HG03095 (cell line): Measurements from ENCODE around the gene IFT81.
"Not testable (repeated sequence)": the region's sequence is repeated elsewhere in the genome, so short reads cannot be mapped to it uniquely, and the experiment has no call there.

Source experiments
- ATAC-seq: cut with Tn5 transposase; IDR thresholded peaks from one replicate; pipeline ENCODE4 v1.9.1; 2021; ENCODE audit warnings: moderate library complexity; ENCODE audit not compliant: unreplicated experiment

IFT81 gene

GRCh38 chr12:110199339-110200123 lies 75.4 kb downstream of the IFT81 start:
- ATAC-seq: no peak

- ATAC-seq: no peak
These were observed 75.9 kb downstream of the IFT81 start for GRCh38 chr12:110200124-110200417.

GRCh38 chr12:110201995-110202394 lies 77.8 kb downstream of the IFT81 start:
- no peak for ATAC-seq

- no peak for ATAC-seq
These were observed 79.4 kb downstream of the IFT81 start for GRCh38 chr12:110203546-110203945.

GRCh38 chr12:110205931-110206330 lies 81.8 kb downstream of the IFT81 start:
- ATAC-seq: no peak

- ATAC-seq: not testable (repeated sequence)
These were observed 87.7 kb downstream of the IFT81 start for GRCh38 chr12:110211639-110212536.

- ATAC-seq: no peak
These were observed 94.0 kb downstream of the IFT81 start for GRCh38 chr12:110217996-110218674.

GRCh38 chr12:110222027-110222426 lies 97.9 kb downstream of the IFT81 start:
- ATAC-seq: no peak

GRCh38 chr12:110222433-110222832 lies 98.3 kb downstream of the IFT81 start:
- no peak for ATAC-seq

GRCh38 chr12:110223777-110224378 lies 99.7 kb downstream of the IFT81 start:
- ATAC-seq: no peak

- ATAC-seq: no peak
These were observed 100.5 kb downstream of the IFT81 start for GRCh38 chr12:110224379-110225304.

- ATAC-seq: no peak
These were observed 103.0 kb downstream of the IFT81 start for GRCh38 chr12:110227138-110227537.

GRCh38 chr12:110228348-110228747 lies 104.2 kb downstream of the IFT81 start:
- ATAC-seq: not testable (repeated sequence)

- no peak for ATAC-seq
These were observed 104.6 kb downstream of the IFT81 start for GRCh38 chr12:110228756-110229155.

GRCh38 chr12:110229409-110229808 lies 105.3 kb downstream of the IFT81 start:
- ATAC-seq: no peak

- no peak for ATAC-seq
These were observed 106.5 kb downstream of the IFT81 start for GRCh38 chr12:110230655-110231054.

- ATAC-seq: no peak
These were observed 109.2 kb downstream of the IFT81 start for GRCh38 chr12:110233212-110233903.

- no peak for ATAC-seq
These were observed 110.2 kb downstream of the IFT81 start for GRCh38 chr12:110234331-110234751.

- ATAC-seq: no peak
These were observed 110.6 kb downstream of the IFT81 start for GRCh38 chr12:110234755-110235154.
